A673 (cell line): ENCODE measurements around the gene AP1S3. TPM values are rescaled to one million over a fixed set of nuclear protein-coding genes. Genes with fewer than 3 reads are reported as not detected.
"Not testable (repeated sequence)": the region's sequence is repeated elsewhere in the genome, so short reads cannot be mapped to it uniquely, and the experiment has no call there.

Experiments
- BruUV-seq: library from RNA; stranded (reverse); fragments of 400-500 nt; replicated peaks from 2 replicates; lab custom pipeline; 2021; lab: Mats Ljungman, UMichigan
- CTCF ChIA-PET: fragments of 300-600 bp; sonication (Branson Sonifier 250); formaldehyde crosslinking; loops from one replicate; lab custom pipeline; 2022; ENCODE audit warnings: antibody characterized with exemption; lab: Charles Lee
- POLR2A ChIA-PET: fragments of 300-600 bp; sonication (Branson Sonifier 250); formaldehyde crosslinking; loops from one replicate; lab custom pipeline; 2022; ENCODE audit warnings: antibody characterized with exemption; ENCODE audit not compliant: low non-redundant PET; lab: Charles Lee
- DNase-seq: peaks from one replicate; pipeline ENCODE4 v3.0.0-alpha.2; 2015; ENCODE audit warnings: low spot score
- H3K27ac ChIP-seq: fragments of 200-600 bp; sonication (generic); 2 replicates; pipeline ENCODE4 v1.5.1; 2016; ENCODE audit warnings: mixed run types, low read depth, mild to moderate bottlenecking, mixed read lengths, antibody characterized with exemption, low read length; ENCODE audit not compliant: poor library complexity, severe bottlenecking
- H3K27me3 ChIP-seq: fragments of 200-600 bp; sonication (generic); replicated peaks from 2 replicates; pipeline ENCODE4 v1.6.1; 2017; ENCODE audit warnings: mixed run types, low read depth, mild to moderate bottlenecking, mixed read lengths, antibody characterized with exemption, low read length; ENCODE audit not compliant: insufficient read depth, poor library complexity
- H3K36me3 ChIP-seq: fragments of 200-600 bp; sonication (generic); 2 replicates; pipeline ENCODE4 v1.6.1; 2016; ENCODE audit warnings: mixed run types, mild to moderate bottlenecking, mixed read lengths, antibody characterized with exemption, low read length; ENCODE audit not compliant: insufficient read depth, poor library complexity, severe bottlenecking
- H3K4me1 ChIP-seq: fragments of 200-600 bp; sonication (generic); 2 replicates; pipeline ENCODE4 v1.6.1; 2017; ENCODE audit warnings: mixed run types, mild to moderate bottlenecking, mixed read lengths, antibody characterized with exemption, low read length; ENCODE audit not compliant: insufficient read depth, poor library complexity, severe bottlenecking
- H3K4me3 ChIP-seq: fragments of 200-600 bp; sonication (generic); 2 replicates; pipeline ENCODE4 v1.5.1; 2016; ENCODE audit warnings: low read depth, mixed run types, mild to moderate bottlenecking, mixed read lengths, low read length; ENCODE audit not compliant: poor library complexity, severe bottlenecking
- H3K9me3 ChIP-seq: fragments of 200-600 bp; sonication (generic); 2 replicates; pipeline ENCODE4 v1.6.1; 2016; ENCODE audit warnings: mixed run types, low read depth, mild to moderate bottlenecking, mixed read lengths, antibody characterized with exemption, low read length; ENCODE audit not compliant: poor library complexity, severe bottlenecking
- EZH2 ChIP-seq: fragments of 200-600 bp; sonication (generic); IDR thresholded peaks from 2 replicates; pipeline ENCODE4 v1.6.1; 2017; ENCODE audit warnings: borderline replicate concordance, low read depth, mild to moderate bottlenecking, mixed read lengths, antibody characterized with exemption, low read length; ENCODE audit not compliant: poor library complexity, severe bottlenecking
- intact Hi-C: fragments of 100-400 bp; cut with micrococcal nuclease; formaldehyde crosslinking; loops from one replicate; pipeline ENCODE4 v1.10.0; 2022; ENCODE audit not compliant: unreplicated experiment
- total RNA-seq: library from RNA; stranded (reverse); gene quantifications from 2 replicates; pipeline ENCODE4 v1.2.3, GENCODE V29; 2021
- TF ChIP-seq, protein P1 (sequence below): fragments of 300-800, 200-600 bp; sonication (generic); conservative IDR thresholded peaks from 2 replicates; pipeline ENCODE4 v1.5.1; 2017; ENCODE audit warnings: low read depth, mild to moderate bottlenecking, antibody characterized with exemption, low read length, moderate library complexity, mixed read lengths

AP1S3 gene
- total RNA-seq, 1 experiment from 2014 or later = 23.0 TPM

DNA sequence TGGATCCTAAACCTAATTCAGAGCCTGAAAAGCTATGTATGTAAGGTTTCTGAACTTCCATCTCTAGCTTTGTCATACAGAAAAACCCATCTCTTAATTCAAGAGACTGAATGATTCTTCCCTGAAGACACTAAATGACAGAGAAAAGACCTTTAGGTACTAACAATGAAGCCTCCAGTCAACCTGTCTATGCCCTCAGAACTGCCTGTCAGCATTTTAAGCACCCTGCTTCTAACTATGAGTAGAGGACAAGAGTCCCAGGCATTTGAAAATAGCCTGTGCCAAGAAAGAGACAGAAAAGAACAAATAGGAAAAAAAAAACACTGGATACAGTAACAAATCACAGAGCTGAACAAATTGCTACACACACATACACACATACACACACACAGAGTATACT lies 48.6 kb downstream of the AP1S3 start:
- peaks cover 6% of the 10 kb centered on the region for H3K9me3 ChIP-seq
- POLR2A ChIA-PET = interaction anchor here (0.6 kb wide), 1 partner anchor 112 kb away, joined by 3 read pairs; no protein-coding TSS in a partner anchor
- CTCF ChIA-PET = no interaction called here
- no TSS peak for BruUV-seq
- intact Hi-C loops = no loop called here
- no peaks in the 10 kb centered on the region for H3K27me3 ChIP-seq
- TF ChIP-seq EZH2 = no peak
- TF ChIP-seq, protein P1, sequence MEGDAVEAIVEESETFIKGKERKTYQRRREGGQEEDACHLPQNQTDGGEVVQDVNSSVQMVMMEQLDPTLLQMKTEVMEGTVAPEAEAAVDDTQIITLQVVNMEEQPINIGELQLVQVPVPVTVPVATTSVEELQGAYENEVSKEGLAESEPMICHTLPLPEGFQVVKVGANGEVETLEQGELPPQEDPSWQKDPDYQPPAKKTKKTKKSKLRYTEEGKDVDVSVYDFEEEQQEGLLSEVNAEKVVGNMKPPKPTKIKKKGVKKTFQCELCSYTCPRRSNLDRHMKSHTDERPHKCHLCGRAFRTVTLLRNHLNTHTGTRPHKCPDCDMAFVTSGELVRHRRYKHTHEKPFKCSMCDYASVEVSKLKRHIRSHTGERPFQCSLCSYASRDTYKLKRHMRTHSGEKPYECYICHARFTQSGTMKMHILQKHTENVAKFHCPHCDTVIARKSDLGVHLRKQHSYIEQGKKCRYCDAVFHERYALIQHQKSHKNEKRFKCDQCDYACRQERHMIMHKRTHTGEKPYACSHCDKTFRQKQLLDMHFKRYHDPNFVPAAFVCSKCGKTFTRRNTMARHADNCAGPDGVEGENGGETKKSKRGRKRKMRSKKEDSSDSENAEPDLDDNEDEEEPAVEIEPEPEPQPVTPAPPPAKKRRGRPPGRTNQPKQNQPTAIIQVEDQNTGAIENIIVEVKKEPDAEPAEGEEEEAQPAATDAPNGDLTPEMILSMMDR = no peak
- H3K27ac ChIP-seq = no peak overlapping the region
- no peaks in the 10 kb centered on the region for H3K4me1 ChIP-seq
- H3K36me3 ChIP-seq = no peaks in the 10 kb centered on the region
- DNase-seq = no peak
- H3K4me3 ChIP-seq = no peak overlapping the region

DNA sequence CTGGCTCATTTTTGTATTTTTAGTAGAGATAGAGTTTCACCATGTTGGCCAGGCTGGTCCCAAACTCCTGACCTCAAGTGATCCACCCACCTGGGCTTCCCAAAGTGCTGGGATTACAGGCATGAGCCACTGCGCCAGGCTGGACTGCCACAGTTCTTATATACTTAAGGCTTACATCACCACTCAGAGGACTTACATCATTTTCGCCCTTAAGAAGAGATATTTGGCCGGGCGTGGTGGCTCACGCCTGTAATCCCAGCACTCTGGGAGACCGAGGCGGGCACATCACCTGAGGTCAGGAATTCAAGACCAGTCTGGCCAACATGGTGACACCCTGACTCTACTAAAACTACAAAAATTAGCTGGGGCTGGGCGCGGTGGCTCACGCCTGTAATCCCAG lies 49.3 kb downstream of the AP1S3 start:
- H3K27ac ChIP-seq, H3K27me3 ChIP-seq, DNase-seq, H3K9me3 ChIP-seq, CTCF ChIA-PET, POLR2A ChIA-PET, H3K4me1 ChIP-seq, BruUV-seq, intact Hi-C loops, H3K4me3 ChIP-seq, H3K36me3 ChIP-seq: not testable (repeated sequence)

DNA sequence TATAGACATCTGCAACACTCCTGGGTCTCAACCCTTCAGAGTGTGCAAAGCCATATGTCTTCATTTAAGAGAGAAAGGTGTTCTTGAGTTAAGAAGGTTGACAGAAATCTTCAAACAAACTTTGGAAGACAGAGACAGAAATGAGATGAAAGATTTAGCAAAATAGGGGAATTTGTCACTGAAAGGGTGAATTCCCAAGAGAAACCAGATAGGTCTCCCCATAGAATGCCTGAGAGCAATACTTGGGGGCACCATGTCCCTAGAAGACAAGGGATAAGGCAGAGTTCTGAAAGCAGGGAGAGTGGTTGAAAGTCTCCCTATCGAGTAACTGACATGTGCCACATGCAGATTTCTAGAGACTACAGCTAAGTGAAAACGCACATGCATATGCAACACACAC lies 50.0 kb downstream of the AP1S3 start:
- no peaks in the 10 kb centered on the region for H3K36me3 ChIP-seq
- BruUV-seq = no TSS peak
- no peaks in the 10 kb centered on the region for H3K4me1 ChIP-seq
- H3K9me3 ChIP-seq = peaks cover 4% of the 10 kb centered on the region
- CTCF ChIA-PET = no interaction called here
- H3K27me3 ChIP-seq = no peaks in the 10 kb centered on the region
- no peak for DNase-seq
- intact Hi-C loops = no loop called here
- no peak overlapping the region for H3K4me3 ChIP-seq
- TF ChIP-seq EZH2 = no peak
- TF ChIP-seq, protein P1 = no peak
- H3K27ac ChIP-seq = no peak overlapping the region
- POLR2A ChIA-PET = no interaction called here

DNA sequence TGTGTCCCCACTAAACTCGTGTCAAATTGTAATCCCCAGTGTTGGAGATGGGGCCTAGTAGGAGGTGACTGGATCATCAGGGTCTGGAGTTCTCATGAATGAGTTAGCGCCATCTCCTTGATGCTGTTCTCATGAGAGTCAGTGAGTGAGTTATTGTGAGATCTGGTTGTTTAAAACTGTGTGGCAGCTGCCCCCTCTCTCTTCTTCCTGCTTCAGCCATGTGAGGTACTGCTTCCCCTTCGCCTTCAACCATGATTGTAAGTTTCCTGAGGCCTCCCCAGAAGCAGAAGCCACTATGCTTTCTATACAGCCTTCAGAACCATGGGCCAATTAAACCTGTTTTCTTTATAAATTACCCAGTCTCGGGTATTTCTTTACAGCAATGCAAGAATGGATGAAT lies 50.4 kb downstream of the AP1S3 start:
- H3K4me3 ChIP-seq = no peak overlapping the region
- TF ChIP-seq EZH2 = no peak
- TF ChIP-seq, protein P1 = no peak
- no peaks in the 10 kb centered on the region for H3K27me3 ChIP-seq
- no peak for DNase-seq
- no peaks in the 10 kb centered on the region for H3K4me1 ChIP-seq
- ChIA-PET POLR2A (no interaction called here), CTCF (no interaction called here)
- H3K36me3 ChIP-seq = no peaks in the 10 kb centered on the region
- H3K9me3 ChIP-seq = peaks cover under 1% of the 10 kb centered on the region
- BruUV-seq = no TSS peak
- no peak overlapping the region for H3K27ac ChIP-seq
- intact Hi-C loops = no loop called here
